SU-DHL-6 (cell line): ENCODE results near the gene DTX1.

Experiments used
- EZH2phosphoT487 ChIP-seq: fragments of 200-600 bp; sonication (generic), shearing (Covaris generic); conservative IDR thresholded peaks from 2 replicates; pipeline ENCODE4 v1.6.1; 2018; ENCODE audit warnings: mild to moderate bottlenecking, antibody characterized with exemption, low read length, moderate library complexity, mixed read lengths
- TF ChIP-seq, protein P1 (sequence below): fragments of 200-600 bp; sonication (generic); IDR thresholded peaks from one replicate; pipeline ENCODE4 v1.5.1; 2017; ENCODE audit warnings: antibody characterized with exemption, mild to moderate bottlenecking, low read length, moderate library complexity; ENCODE audit not compliant: insufficient read depth, poor library complexity, severe bottlenecking

DNA sequence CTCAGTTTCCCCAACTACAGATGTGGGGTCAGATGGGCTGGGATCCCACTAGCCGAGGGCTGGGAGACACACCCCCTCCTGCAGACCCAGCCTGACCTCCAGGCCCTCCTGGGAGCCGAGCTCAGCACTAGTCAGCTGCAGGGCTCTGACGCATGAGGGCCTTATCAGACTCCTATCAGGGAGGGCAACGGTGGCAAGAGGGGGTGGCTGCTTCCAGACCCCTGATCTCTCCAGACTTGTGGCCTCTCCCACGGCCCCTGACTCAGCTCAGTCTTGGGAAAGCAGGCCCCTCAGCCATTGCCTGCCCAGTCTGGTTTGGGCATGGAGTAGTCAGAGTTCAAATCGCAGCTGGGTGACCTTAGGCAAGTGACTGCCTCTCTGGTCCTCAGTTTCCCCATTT lies 76.5 kb downstream of the DTX1 start:
- TF ChIP-seq, protein P1, sequence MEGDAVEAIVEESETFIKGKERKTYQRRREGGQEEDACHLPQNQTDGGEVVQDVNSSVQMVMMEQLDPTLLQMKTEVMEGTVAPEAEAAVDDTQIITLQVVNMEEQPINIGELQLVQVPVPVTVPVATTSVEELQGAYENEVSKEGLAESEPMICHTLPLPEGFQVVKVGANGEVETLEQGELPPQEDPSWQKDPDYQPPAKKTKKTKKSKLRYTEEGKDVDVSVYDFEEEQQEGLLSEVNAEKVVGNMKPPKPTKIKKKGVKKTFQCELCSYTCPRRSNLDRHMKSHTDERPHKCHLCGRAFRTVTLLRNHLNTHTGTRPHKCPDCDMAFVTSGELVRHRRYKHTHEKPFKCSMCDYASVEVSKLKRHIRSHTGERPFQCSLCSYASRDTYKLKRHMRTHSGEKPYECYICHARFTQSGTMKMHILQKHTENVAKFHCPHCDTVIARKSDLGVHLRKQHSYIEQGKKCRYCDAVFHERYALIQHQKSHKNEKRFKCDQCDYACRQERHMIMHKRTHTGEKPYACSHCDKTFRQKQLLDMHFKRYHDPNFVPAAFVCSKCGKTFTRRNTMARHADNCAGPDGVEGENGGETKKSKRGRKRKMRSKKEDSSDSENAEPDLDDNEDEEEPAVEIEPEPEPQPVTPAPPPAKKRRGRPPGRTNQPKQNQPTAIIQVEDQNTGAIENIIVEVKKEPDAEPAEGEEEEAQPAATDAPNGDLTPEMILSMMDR = no peak
- TF ChIP-seq EZH2phosphoT487 = no peak
